ENCODE results near the gene NOTCH1. TPM values are rescaled to one million over a fixed set of nuclear protein-coding genes. Genes with fewer than 3 reads are reported as not detected.

The NOTCH1 gene
- total RNA-seq, 3 donors from 2014 or later, result 12.6 to 33.8 (median 21.1) TPM

- TF ChIP-seq POLR2AphosphoS5 (IDR thresholded peaks at IDR 0.05) (no peak), CTCF (IDR thresholded peaks at IDR 0.05) (no peak), POLR2A (IDR thresholded peaks at IDR 0.05) (no peak)
- Histone ChIP-seq H3K27me3 (no peaks in the 10 kb centered on the region), H3K27ac (no peak overlapping the region), H3K9me3 (no peaks in the 10 kb centered on the region), H3K4me1 (no peaks in the 10 kb centered on the region), H3K36me3 (peaks cover 27% of the 10 kb centered on the region), H3K4me3 (no peak overlapping the region)
- DNase-seq (ENCODE audit: low spot score in 2 of 2), result no peak
- intact Hi-C loops (cut with DNase I; ENCODE audit: low total_unique reads), result no loop called here
Observed at GRCh38 chr9:136459425-136459824, 86.4 kb downstream of the NOTCH1 start.

GRCh38 chr9:136457326-136457725, 88.5 kb downstream of the NOTCH1 start:
- no peaks in the 10 kb centered on the region for H3K4me1 ChIP-seq
- no peak for TF ChIP-seq POLR2AphosphoS5 (IDR thresholded peaks at IDR 0.05)
- TF ChIP-seq POLR2A (IDR thresholded peaks at IDR 0.05), result no peak
- TF ChIP-seq CTCF (IDR thresholded peaks at IDR 0.05), result no peak
- peaks cover 20% of the 10 kb centered on the region for H3K36me3 ChIP-seq
- DNase-seq (ENCODE audit: low spot score in 2 of 2), result no peak
- no peaks in the 10 kb centered on the region for H3K9me3 ChIP-seq
- no peaks in the 10 kb centered on the region for H3K27me3 ChIP-seq
- no peak overlapping the region for H3K27ac ChIP-seq
- no peak overlapping the region for H3K4me3 ChIP-seq
- intact Hi-C loops (cut with DNase I; ENCODE audit: low total_unique reads), result no loop called here

DNA sequence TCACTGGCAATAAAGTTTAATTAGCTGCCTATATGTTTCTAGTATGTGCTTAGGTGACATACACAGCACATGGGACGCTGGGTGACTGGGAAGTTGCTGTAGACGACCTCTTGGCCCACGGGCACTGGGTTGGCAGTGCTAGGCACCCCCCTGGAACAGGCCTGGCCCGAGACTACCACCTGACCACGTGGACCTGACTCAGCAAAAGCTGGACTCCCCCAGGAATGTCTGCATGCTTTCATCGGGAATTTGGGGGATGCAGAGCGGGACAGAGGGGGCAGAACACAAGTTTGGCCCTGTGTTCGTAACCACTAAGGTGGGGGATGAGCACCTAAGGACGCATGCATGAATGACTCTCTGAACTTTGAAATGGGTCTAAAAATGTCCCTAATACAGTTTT, 89.6 kb downstream of the NOTCH1 start:
- no peaks in the 10 kb centered on the region for H3K4me1 ChIP-seq
- no peak for DNase-seq (ENCODE audit: low spot score in 2 of 2)
- H3K9me3 ChIP-seq, result no peaks in the 10 kb centered on the region
- TF ChIP-seq CTCF (IDR thresholded peaks at IDR 0.05) (no peak), POLR2AphosphoS5 (IDR thresholded peaks at IDR 0.05) (no peak), POLR2A (IDR thresholded peaks at IDR 0.05) (no peak)
- peaks cover 20% of the 10 kb centered on the region for H3K36me3 ChIP-seq
- H3K4me3 ChIP-seq, result no peak overlapping the region
- intact Hi-C loops (cut with DNase I; ENCODE audit: low total_unique reads), result no loop called here
- no peaks in the 10 kb centered on the region for H3K27me3 ChIP-seq
- H3K27ac ChIP-seq, result no peak overlapping the region

DNA sequence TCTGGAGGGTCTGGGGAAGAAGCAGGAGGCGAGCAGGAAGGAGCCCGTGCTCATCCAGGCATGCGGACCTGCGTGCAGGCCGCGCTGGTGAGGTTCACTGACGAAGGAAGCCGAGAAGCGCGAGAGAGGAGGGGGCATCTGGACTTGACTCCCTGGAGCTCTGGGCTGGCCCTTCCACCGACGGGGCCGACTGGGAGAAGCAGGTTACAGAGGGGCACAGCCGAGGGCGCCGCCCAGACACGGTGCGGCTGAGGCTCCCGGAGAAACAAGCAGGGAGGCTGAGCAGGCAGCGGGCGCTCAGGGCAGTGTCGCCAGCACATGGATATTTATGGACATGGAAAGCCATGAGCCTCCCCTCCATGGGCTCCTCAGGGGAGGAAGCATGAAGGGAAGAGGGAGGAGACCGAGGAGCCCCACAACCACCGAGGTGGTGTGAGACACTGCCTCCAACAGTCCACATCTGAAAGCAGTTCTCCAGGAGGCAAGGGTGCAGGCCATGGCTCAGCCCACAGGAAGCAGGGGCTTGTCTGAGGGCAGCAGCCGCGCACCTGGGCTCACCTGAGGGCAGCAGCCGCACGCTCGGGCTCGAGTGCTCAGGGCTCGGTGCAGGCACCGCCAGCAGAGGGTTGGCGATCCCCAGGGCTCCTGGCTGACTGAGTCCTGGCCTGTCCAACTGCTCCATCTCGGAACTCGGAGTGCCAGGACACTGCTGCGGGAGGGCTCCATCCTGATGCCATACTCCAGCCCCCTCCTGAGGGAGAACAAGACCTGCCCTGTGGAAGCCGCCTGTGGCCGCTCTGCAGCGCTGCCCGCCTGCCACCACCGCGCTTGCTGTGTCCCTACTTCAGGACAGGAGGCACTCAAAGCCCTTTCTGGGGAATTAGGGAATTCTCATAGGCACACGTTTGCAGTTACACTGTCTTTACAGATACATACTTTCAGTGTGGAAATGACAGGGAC, 90.5 kb downstream of the NOTCH1 start:
- no peak overlapping the region for H3K27ac ChIP-seq
- H3K9me3 ChIP-seq, result no peaks in the 10 kb centered on the region
- H3K27me3 ChIP-seq, result no peaks in the 10 kb centered on the region
- no peaks in the 10 kb centered on the region for H3K4me1 ChIP-seq
- intact Hi-C loops (cut with DNase I; ENCODE audit: low total_unique reads), result no loop called here
- H3K4me3 ChIP-seq, result no peak overlapping the region
- TF ChIP-seq POLR2A (IDR thresholded peaks at IDR 0.05) (no peak), POLR2AphosphoS5 (IDR thresholded peaks at IDR 0.05) (no peak), CTCF (IDR thresholded peaks at IDR 0.05) (no peak)
- DNase-seq (ENCODE audit: low spot score in 2 of 2), result no peak
- H3K36me3 ChIP-seq, result peaks cover 26% of the 10 kb centered on the region

- H3K4me1 ChIP-seq, result no peaks in the 10 kb centered on the region
- DNase-seq (ENCODE audit: low spot score in 2 of 2), result no peak
- TF ChIP-seq POLR2A (IDR thresholded peaks at IDR 0.05) (no peak), POLR2AphosphoS5 (IDR thresholded peaks at IDR 0.05) (no peak), CTCF (IDR thresholded peaks at IDR 0.05) (no peak)
- H3K9me3 ChIP-seq, result no peaks in the 10 kb centered on the region
- no peak overlapping the region for H3K27ac ChIP-seq
- intact Hi-C loops (cut with DNase I; ENCODE audit: low total_unique reads), result no loop called here
- no peaks in the 10 kb centered on the region for H3K27me3 ChIP-seq
- H3K36me3 ChIP-seq, result peaks cover 19% of the 10 kb centered on the region
- H3K4me3 ChIP-seq, result no peak overlapping the region
Observed at GRCh38 chr9:136454026-136454796, 91.6 kb downstream of the NOTCH1 start.
